Measurements from ENCODE around the gene MAGI3.
"Not testable (repeated sequence)": the region's sequence is repeated elsewhere in the genome, so short reads cannot be mapped to it uniquely, and the experiment has no call there.

MAGI3 gene

DNA sequence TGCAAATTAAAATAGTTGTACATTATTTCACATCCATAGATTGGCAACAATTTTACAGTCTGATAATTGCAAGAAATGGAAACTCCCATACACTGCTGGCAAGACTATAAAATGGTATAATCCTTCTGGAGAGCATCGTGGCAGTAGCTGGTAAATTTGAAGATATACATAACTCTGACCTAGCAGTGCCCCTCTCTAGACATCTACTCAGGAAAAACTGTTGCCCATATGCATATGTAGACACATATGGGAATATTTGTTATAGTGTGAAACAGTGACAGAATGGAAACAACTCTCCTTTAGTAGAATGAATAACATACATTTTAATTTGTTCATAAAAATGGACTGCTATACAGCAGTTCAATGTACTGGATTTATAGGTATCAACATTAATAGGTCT, 191.8 kb downstream of the MAGI3 start:
- no peak for DNase-seq

DNA sequence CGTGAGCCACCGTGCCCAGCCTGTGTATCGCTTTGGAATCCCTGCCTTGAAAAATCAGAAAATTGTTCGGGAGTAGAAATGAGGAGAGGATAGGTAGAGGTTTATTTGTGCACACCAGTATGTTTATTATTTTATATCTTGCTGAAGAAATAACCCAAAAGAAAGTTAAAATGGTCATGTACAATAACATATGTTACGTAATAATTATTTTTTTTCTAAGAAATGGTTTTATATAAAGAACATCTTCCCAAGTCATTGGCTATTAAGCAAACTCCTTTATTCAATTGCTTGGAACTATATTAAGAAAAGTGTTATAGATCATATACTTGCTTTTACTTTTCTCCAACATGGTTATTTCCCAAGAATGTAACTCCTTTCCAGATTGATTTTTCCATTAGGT, 197.2 kb downstream of the MAGI3 start:
- DNase-seq, result no peak

DNA sequence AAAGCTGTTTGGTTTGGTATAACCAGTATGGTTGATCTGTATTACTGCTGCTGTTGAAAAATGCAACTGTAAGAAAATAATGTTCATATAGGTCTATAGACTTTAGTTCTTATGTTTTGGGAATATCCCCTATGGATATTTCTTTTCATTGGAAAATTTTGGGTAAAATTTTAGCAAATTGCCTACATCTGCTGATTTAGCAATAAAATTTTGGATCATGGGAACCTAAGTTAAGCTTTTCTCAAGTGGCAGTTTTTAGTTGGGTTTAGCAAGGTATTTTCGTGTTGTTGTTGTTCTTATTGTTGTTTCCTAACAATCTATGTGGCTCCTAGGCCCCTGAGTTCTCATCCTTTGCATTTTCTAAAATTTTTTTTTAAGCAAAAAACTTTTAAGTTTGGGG, 201.9 kb downstream of the MAGI3 start:
- DNase-seq, result no peak

DNA sequence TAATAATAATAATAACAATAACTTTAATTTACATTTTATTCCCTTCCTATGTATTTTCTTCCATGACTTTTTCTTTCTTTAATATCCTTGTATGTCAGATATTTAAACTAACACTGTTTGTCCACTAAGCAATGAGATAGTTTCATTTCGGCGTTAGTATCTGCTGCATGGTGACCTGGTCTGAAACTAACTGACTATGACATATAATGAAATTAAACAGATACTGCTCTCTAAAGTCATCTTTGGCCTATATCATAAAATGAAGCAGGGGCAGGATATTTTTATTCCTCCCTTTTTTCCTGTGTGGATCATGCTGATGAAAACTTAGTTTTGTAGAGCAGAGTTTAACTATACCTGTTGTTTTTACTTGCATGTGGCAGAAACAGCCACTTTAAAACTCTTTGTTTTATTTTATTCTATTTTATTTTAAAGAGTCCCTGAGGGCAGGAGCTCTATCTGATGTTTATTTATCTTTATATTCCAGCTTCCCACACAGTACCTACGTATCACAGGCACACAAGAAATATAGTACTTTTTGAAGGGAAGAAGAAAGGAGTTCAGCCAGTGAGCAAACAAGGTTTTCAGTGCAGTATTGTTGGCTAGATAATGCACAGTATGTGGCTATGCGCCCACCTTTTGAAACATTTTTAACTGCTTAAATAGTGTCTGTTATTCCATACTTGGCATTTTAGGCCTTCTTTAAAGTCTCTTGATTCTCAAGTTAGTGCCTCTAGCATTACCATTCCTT, 203.4 kb downstream of the MAGI3 start:
- DNase-seq, result no peak

DNA sequence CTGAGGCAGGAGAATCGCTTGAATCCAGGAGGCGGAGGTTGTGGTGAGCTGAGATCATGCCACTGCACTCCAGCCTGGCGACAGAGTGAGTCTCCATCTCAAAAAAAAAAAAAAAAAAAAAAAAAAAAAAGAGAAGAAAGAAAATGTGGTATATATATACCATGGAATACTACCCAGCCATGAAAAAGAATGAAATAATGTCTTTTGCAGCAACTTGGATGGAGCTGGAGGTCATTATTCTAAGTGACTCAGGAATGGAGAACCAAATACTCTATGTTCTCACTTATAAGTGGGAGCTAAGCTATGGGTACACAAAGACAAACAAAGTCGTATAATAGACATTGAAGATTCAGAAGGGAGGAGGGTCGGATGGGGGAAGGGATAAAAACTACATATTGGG, 214.2 kb downstream of the MAGI3 start:
- not testable (repeated sequence) for DNase-seq

DNA sequence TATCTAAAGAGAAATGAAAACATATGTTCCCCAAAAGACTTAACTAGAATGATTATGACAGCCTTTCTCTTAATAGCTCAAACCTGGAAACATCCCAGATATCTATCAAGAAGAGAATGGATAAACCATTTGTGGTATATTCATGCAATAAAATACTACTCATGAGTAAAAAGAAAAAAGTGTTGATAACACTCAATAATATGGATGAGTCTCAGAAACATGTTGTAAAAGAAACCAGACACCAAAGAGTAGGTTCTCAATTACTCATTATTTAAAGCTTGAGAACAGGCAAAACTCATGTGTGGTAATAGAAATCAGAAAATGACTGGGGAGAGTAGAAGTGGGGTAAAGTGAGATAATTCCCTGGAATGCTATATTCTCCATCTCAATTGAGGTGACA, 214.8 kb downstream of the MAGI3 start:
- no peak for DNase-seq

DNA sequence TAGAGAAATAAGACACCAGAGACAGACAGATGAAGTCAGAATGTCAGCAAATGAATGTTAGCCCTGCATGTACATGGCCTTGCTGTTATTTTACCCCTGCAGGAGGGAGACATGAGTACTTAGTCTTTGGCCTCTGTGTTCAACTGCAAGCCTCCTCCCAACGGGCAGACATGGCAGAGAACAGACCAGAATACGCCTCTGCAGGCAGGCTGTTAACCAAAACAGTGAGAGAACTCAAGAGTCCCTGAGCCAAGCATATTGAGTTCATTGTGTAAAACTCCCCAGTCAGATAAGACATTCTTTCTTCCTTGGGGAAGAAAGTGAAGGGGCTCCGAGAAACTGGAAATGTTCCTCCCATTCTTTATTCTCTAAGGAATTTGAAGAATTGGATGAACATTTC, 218.1 kb downstream of the MAGI3 start:
- DNase-seq, result no peak

DNA sequence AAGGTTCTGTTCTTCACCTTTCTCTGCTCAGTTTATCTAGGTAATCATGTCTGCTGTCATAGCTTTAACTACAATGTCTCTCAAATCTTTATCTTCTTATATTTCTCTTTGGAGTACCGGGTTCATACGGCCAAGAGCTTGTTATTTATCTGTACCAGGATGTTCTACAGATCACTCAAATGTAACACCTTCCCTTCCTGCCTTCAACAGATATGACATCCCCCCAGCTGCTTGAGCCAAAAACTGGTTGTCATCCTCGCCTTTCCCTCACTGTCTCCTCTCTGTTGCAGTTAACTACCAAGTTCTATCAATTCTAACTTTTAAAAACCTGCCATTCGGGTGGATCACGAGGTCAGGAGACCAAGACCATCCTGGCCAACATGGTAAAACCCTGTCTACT, 220.1 kb downstream of the MAGI3 start:
- DNase-seq, result no peak

DNA sequence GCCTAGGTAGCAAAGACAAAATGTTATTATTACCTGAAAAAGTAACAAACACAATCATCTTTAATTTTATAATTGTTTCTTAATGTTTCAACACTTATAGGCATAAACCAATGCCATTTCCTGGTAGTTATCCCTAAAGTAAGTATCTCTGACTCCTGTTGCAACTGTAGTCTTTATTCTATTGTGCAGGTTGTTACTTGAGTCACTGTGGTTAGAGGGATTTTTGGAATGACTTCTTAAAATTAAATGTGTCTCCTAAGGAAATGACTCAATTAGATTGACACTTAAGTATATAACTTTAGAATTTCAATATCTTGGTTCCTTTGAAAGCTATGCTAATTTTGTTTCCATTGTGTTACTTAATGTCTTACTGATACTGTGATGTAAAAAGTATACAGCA, 225.1 kb downstream of the MAGI3 start:
- no peak for DNase-seq

DNA sequence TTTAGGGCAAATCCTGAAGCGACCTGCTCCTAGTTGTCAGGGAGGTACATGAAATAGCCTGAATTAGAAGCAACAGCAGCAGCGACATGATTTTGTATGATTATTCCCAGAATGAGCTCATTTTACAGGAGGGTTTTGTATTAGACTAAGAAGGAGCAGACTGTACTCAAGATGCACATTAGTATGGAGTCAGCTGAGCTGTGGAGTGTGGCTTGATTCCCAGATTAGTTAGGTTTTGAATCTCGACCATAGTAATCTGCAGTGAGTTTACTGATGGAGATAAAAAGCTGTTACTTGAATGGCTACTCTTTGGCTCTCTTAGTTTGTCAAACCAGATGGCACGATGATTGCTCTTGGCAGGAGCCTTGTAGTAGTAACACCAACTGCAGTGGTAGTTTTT, 225.8 kb downstream of the MAGI3 start:
- DNase-seq, result peak; percentile 82

DNA sequence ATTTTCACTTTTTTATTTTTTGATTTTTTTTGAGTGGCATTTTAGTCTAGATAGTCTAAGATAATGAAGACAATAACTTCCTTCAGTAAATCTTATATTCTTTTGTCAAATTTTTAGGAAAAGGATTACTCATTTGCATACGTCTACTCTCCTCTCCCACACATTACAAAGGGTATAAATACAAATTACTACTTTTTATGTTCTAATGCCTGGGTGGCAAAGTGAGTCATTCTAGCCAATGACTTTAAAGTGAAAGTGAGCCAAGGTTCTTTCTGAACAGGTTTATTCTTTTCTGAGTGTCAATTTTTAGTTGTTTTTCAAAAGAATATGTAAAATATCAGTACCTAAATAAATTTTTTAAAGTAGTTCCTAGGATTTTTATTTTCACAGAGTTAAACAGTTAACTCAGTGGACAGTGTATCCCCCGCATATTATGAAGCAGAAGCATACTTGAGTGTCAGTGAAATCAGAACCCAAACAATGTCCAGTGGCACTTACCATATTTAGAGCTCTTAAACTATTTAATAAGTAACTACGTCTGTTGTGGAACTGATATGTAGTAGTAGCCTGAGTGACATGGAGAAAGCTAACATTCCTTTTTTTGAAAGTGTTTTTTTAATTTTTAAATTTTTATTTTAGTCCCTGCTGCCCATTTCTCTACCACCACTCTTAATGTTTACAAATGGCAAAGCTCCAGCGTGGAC, 227.3 kb downstream of the MAGI3 start:
- DNase-seq, result no peak

DNA sequence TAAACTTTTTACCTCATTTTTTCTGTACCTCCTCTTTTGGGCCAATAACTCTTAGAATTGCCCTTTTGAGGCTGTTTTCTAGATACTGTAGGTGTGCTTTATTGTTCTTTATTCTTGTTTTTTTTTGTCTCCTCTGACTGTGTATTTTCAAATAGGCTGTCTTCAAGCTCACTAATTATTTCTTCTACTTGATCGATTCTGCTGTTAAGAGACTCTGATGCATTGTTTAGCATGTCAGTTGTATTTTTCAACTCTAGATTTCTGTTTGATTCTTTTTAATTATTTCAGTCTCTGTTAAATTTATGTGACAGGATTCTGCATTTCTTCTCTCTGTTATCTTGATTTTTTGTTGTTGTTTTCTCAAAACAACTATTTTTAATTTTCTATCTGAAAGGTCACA, 238.7 kb downstream of the MAGI3 start:
- DNase-seq, result no peak

DNA sequence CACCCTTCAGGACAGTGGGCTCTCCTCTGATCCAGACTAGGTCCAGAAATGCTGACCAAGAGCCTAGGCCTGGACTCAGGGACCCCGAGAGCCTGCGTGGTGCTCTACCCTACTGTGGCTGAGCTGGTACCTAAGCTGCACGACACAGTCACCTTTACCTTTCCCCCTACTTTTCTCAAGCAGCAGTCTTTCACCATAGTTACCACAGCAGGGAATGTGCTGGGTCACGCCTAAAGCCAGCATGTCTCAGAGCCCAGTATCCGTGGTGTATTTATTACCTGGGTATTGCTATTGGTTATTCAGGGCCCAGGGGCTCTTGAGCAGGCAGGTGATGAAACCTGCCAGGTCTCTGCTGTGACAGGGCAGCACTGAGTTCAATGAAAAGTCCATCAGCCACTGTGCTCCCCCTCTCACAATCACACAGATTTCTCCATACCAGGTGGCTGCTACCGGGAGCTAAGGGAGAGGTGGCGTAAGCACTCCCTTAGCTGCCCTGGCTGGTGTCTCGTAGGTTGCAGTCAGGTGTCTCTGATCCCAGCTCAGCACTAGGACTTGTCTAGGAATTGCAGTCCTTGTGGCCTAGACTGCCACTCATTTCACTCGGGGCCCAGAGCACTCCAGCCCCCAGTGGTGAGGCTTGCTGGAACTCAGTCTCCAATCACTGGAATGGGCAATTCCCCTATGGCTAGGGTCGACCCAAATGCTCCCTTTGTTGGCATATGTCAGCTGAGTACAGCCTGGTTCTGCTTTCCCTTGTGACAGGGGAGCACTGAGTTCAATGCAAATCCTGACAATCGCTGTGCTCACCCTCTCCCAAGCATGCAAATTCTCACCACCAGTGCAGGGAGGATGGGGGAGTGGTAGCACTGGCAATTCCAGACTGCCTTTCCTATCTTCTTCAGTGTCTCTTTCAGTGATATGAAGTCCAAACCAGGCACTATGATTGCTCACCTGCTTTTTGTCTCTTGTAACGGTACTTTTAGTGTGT, 240.3 kb downstream of the MAGI3 start:
- no peak for DNase-seq

DNA sequence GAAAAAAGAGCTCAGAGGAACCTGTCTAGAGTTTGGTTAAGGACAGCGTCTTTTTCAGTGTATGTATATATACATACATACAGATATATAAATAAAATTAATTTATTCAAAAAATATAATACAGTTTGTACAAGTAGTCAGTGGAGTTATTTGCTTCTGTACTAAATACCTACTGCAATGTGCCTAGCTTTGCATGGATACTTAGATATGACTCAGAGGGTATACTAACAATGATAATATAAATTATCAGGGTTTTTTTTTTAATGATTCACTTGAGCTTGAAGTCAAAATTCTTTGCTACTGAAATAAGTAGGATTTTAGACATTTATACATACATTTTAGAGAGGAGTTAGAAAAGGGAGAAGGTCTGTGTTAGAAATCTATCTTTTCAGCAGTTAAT, 251.1 kb downstream of the MAGI3 start:
- DNase-seq, result no peak

DNA sequence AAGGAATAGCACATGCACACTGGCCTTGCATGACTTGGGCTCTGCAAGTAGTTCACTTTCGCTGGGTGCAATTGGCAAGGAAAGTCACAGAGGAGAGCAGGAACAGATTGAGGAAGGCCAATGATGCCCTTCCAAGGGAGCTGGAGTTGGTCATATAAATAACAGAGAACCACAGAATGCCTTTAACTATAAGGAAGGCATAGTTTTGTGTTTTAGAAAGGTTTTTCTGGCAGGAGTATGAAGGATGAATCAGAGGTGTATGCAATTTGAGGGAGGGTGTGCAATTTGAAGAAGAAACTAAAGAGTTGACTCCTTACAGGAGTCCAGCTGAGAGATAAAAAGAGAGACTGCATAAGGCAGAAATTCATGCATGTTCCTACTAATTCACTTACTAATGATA, 256.8 kb downstream of the MAGI3 start:
- DNase-seq, result no peak

DNA sequence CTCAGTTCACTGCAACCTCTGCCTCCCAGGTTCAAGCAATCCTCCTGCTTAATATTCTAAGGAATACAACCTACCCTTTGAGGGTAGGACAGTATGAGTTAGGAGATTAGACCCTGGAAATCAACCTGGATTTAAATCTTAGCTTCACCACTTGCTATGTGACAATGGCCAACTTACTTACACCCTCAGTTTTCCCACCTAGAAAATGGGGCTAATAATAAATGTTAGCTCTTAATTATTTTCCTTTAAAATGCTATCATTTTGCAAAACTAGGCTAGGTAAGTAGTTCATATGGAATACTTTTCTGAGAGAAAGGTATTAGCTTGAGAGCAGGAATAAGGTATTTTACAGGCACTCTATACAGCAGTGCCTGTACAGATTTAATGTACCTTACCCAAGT, 258.2 kb downstream of the MAGI3 start:
- no peak for DNase-seq

DNA sequence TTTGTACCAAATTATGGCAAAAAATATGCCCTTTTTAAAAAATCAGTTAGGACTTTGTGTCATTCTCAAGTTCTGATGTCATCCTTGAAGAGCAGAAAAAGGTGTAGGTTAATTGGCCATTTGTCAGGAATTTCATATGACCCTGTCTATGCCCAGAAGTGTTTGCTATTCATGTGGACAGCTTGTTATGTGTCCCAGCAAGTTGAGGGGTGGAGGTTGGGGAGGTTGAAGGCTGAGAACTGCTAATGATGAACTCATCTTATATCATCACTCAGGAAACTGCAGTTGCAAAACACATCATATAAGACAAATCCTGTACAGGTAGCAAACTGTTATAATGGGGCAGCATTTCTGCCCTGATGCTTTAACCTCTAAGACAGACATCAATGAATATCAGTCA, 262.5 kb downstream of the MAGI3 start:
- no peak for DNase-seq

DNA sequence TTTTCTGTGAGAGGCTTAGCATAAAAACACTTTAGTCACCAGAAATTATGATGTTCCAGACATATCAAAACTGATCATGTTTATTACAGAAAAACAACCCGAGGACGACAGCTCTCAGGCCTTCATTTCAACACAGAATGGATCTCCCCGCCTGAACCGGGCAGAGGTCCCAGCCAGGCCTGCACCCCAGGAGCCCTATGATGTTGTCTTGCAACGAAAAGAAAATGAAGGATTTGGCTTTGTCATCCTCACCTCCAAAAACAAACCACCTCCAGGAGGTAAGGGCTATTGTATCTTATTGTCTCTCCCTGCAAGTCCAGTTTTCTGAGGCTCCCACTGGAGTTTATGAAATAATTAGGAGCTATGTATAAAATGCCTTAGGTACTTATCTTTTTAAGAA, 263.4 kb downstream of the MAGI3 start:
- DNase-seq, result no peak

DNA sequence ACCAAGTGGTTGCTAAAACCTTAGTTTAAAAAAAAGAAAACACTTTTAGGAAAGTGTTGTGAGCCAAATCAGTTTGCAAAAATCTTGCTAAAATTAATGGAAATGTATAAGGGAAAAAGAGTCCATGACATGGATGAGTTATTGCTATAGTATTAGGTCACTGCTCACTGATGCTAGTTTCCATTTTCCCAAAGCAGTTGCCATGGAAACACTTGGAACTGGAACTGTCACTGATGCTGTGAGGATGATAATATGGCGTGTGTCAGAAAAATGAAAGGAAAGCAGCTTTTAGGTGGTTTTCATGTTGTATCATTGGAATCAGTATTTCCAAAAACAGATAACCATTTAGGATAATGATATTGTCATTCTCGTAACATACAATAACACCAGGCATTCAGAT, 264.6 kb downstream of the MAGI3 start:
- DNase-seq, result no peak

DNA sequence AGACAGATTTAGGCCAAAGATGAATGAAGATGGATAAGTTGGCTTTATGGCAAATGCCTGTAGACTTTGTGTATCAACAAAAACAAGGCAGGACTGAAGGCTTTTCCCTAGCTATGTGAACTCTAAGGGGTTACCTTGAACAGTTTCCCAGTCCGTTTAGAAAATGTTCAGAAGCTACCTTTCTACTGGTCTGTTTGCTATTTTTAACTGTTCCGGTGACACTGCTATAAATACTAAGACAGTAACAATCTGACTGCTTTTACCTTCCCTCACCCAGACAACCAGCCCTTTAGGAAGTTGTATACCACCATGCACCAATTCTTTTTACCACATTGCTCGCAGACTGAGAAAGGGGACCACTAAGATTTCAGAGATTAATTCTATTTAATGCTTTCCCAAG, 266.8 kb downstream of the MAGI3 start:
- DNase-seq, result no peak

DNA sequence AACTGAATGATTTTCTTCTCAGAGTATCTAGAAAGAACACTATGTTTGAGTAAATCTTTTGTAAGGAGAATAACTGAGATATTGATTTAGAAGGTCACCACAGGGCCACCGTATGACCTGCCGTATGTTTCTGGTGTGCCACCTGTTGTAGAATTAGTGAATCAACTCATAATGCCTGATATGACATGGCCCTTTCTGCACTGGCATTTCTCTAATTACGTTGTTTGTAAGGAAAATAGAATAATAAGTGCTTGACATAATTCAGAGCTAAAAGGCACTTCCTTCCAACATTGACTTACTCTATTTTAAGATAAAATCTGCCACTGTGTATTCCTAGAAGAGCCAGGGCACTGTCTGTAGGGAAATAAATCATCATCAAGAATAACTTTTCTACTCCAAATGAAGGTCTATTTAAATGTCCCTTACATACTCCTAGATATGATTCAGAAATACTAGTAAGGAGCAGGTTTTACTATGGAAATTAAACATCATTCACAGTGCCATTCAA, 267.3 kb downstream of the MAGI3 start:
- DNase-seq, result no peak

DNA sequence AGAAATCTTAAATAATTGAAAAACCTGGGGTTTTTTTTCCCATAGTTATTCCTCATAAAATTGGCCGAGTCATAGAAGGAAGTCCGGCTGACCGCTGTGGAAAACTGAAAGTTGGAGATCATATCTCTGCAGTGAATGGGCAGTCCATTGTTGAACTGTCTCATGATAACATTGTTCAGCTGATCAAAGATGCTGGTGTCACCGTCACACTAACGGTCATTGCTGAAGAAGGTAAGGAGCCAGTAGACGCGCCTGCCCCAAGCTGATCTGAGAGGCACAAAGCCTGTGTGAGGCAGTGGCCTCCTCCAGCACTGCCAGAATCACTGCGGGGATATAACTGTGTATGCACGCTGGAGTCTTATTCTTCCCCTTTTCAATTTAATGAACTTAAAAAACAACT, 268.7 kb downstream of the MAGI3 start:
- no peak for DNase-seq

DNA sequence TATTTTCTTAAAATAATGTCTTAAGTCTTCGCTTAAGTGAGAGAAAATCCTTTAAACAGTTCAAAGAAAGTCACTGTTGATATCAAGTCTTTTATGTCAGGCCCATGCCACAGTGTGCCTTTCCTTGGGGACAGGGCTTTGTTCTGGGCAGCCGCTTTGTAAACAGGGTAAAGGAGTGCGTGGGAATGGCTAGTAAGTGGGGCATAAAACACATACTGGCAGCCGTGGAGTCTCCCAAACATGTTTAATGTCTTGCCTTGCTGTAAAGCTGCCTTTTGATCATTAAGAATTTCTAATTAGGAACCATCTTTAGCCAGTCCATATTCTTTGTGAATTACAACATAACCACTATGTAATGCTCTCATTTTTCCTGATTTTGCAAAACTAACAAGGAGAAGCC, 269.2 kb downstream of the MAGI3 start:
- no peak for DNase-seq

All from NCI-H1694 treated with DMSO at 0.1 percent for 48 hours (cell line).